Neuron (in vitro differentiated cells): ENCODE measurements around the gene ITPKA.

Experiments used
- H2AFZ ChIP-seq: one replicate; pipeline ENCODE4 v1.6.1; 2013; ENCODE audit warnings: low read depth, mild to moderate bottlenecking, inconsistent platforms, low read length, moderate library complexity
- H3K27me3 ChIP-seq: one replicate; pipeline ENCODE4 v1.6.1; 2013; ENCODE audit warnings: low read length; ENCODE audit not compliant: insufficient read depth
- H3K36me3 ChIP-seq: one replicate; pipeline ENCODE4 v1.6.1; 2013; ENCODE audit warnings: low read length; ENCODE audit not compliant: insufficient read depth
- H3K4me1 ChIP-seq: one replicate; pipeline ENCODE4 v1.6.1; 2013; ENCODE audit warnings: low read length; ENCODE audit not compliant: insufficient read depth
- H3K4me3 ChIP-seq: 2 replicates; pipeline ENCODE4 v1.5.1; 2013; ENCODE audit warnings: mild to moderate bottlenecking, low read length, moderate library complexity
- H3K9me3 ChIP-seq: one replicate; pipeline ENCODE4 v1.6.1; 2013; ENCODE audit warnings: low read length

ITPKA gene

GRCh38 chr15:41530363-41530956 lies 36.8 kb downstream of the ITPKA start:
- Histone ChIP-seq H3K27me3 (no peaks in the 10 kb centered on the region), H3K36me3 (peaks cover 77% of the 10 kb centered on the region), H3K9me3 (no peaks in the 10 kb centered on the region), H2AFZ (no peak overlapping the region), H3K4me1 (no peaks in the 10 kb centered on the region), H3K4me3 (no peak overlapping the region)

DNA sequence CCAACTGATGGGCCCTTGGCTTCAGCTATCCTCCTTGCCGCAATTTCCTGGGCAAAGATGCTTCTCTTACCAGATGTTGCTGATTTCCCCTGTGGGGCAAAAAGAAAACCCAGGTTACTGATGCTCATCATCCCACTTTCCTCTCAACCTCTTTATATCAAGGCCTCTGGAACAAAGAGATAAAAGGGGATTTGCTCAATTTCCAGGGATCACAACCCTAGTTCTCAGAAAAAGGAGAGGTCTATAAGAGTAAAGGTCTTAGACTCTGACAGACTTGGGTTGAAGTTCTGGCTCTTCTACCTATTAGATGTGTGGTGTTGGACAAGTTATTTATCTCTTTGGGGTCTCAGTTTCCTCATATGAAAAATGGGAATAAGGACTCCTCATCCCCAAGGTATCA lies 41.9 kb downstream of the ITPKA start:
- H3K9me3 ChIP-seq = no peaks in the 10 kb centered on the region
- no peaks in the 10 kb centered on the region for H3K4me1 ChIP-seq
- H2AFZ ChIP-seq = no peak overlapping the region
- peaks cover 50% of the 10 kb centered on the region for H3K36me3 ChIP-seq
- H3K4me3 ChIP-seq = no peak overlapping the region
- H3K27me3 ChIP-seq = no peaks in the 10 kb centered on the region

GRCh38 chr15:41536866-41537265 lies 43.2 kb downstream of the ITPKA start:
- H3K4me1 ChIP-seq = no peaks in the 10 kb centered on the region
- H3K36me3 ChIP-seq = peaks cover 41% of the 10 kb centered on the region
- H3K4me3 ChIP-seq = no peak overlapping the region
- no peak overlapping the region for H2AFZ ChIP-seq
- no peaks in the 10 kb centered on the region for H3K27me3 ChIP-seq
- no peaks in the 10 kb centered on the region for H3K9me3 ChIP-seq

DNA sequence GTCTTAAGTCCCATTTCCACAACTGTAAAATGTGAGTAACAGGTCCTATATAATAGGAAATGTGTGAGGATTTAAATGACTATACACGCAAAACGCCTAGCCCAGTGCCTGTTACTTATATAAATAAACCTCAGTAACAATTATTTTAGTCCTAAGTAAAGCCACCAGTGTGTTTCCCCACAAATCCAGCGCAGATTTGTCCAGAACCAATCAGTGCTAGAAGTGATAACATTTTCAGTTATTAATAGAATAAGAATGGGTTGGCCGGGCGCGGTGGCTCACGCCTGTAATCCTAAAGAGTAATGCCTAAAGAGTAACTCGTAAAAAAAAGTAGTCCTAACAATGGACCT lies 49.8 kb downstream of the ITPKA start:
- H3K36me3 ChIP-seq = no peaks in the 10 kb centered on the region
- no peaks in the 10 kb centered on the region for H3K9me3 ChIP-seq
- H2AFZ ChIP-seq = peak overlapping the region; percentile 4
- peak overlapping the region; percentile 62 for H3K4me3 ChIP-seq
- no peaks in the 10 kb centered on the region for H3K27me3 ChIP-seq
- no peaks in the 10 kb centered on the region for H3K4me1 ChIP-seq

- Histone ChIP-seq H3K27me3 (no peaks in the 10 kb centered on the region), H3K4me3 (no peak overlapping the region), H2AFZ (peak overlapping the region; percentile 4)
Measured at GRCh38 chr15:41544650-41545015, 51.0 kb downstream of the ITPKA start.

GRCh38 chr15:41545218-41545617 lies 51.5 kb downstream of the ITPKA start:
- no peaks in the 10 kb centered on the region for H3K27me3 ChIP-seq
- H3K9me3 ChIP-seq = no peaks in the 10 kb centered on the region
- no peak overlapping the region for H3K4me3 ChIP-seq

More at GRCh38 chr15:41544650-41545015, 51.0 kb downstream of the ITPKA start:
- H3K36me3 ChIP-seq = no peaks in the 10 kb centered on the region
- no peaks in the 10 kb centered on the region for H3K4me1 ChIP-seq
- H3K9me3 ChIP-seq = no peaks in the 10 kb centered on the region

GRCh38 chr15:41546851-41547786 lies 53.4 kb downstream of the ITPKA start:
- Histone ChIP-seq H3K4me1 (no peaks in the 10 kb centered on the region), H3K36me3 (no peaks in the 10 kb centered on the region), H3K4me3 (no peak overlapping the region), H3K9me3 (no peaks in the 10 kb centered on the region), H2AFZ (no peak overlapping the region), H3K27me3 (no peaks in the 10 kb centered on the region)

More at GRCh38 chr15:41545218-41545617, 51.5 kb downstream of the ITPKA start:
- no peak overlapping the region for H2AFZ ChIP-seq
- H3K36me3 ChIP-seq = no peaks in the 10 kb centered on the region
- H3K4me1 ChIP-seq = no peaks in the 10 kb centered on the region

- H3K9me3 ChIP-seq = no peaks in the 10 kb centered on the region
- no peak overlapping the region for H2AFZ ChIP-seq
- peaks cover 3% of the 10 kb centered on the region for H3K27me3 ChIP-seq
- no peaks in the 10 kb centered on the region for H3K4me1 ChIP-seq
- H3K36me3 ChIP-seq = no peaks in the 10 kb centered on the region
- H3K4me3 ChIP-seq = no peak overlapping the region
Measured at GRCh38 chr15:41550066-41550775, 56.5 kb downstream of the ITPKA start.
